Activated CD8-positive, alpha-beta memory T cell treated with anti-CD3 and anti-CD28 coated beads, Interleukin-2, amount 50 U/mL, for 1 hour (primary cell): Measurements from ENCODE around the gene TNFRSF13B.
"Not testable (repeated sequence)": the region's sequence is repeated elsewhere in the genome, so short reads cannot be mapped to it uniquely, and the experiment has no call there.

Source experiments
- DNase-seq: peaks from one replicate; pipeline ENCODE4 v3.0.0-alpha.2; 2020; ENCODE audit errors: extremely low read depth

The TNFRSF13B gene

DNA sequence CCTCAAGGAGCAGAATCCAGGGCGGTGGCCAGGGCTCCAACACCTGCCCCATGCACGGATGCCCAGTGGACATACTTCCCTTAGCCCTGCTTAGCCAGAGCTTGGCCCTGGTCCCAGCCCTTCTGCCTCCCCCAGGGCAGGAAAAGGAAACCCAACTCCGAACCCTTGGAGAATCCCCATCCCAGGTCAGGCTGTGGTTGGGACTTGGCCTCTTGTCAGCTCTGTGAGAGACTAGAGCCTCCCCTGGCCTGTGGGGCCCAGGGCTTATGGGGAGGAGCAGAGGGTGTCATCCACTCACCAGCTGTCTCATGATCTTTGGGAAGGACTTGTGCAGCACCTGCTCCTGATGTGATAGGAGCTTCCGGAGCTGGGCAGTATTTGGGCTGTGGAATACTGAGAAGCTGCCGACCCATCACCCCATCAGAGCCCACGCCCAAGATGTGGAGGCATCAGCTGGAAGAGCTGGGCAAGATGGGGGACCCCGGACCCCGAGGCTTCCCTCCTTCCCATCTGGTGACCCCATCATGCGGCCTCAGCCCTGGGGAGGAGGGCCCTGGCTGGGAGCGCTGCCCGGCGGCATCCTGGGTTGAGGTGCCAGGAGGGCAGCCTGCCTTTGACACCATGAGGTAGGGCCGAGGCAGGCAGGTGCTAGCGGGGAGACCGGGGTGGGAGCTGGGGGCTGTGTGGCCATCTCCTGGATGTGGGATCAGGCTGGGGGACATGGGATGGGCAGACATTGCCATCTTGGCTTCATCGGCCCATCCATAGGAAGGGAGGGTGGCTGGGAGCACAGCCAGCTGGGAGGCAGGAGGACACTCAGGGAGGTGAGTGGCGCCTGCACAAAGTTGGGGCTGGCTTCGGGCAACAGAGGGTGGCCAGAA is 45.1 kb downstream of the TNFRSF13B start:
- no peak for DNase-seq

DNA sequence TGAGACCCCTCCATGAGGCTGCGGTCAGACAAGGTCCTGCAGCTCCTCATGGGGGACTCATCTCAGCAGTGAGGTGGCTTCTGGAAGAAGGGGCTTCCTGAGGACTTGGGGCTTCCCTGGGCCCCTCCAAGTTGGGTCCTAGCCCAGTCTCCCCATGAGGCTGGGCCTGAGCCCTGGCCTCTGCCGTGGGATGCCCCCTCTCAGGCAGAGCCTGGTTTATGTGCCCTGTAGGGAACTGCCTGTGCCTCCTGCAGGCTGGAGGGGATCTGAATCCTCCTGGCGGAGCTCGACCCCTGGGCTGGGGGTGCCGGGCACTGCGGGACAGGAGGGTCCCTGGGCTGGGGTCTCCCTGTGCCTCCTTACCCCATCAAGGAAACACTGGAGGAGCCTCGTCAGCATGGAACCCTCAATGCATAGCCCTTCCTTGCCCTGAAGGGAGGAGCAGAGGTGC is 45.8 kb downstream of the TNFRSF13B start:
- DNase-seq = no peak

DNA sequence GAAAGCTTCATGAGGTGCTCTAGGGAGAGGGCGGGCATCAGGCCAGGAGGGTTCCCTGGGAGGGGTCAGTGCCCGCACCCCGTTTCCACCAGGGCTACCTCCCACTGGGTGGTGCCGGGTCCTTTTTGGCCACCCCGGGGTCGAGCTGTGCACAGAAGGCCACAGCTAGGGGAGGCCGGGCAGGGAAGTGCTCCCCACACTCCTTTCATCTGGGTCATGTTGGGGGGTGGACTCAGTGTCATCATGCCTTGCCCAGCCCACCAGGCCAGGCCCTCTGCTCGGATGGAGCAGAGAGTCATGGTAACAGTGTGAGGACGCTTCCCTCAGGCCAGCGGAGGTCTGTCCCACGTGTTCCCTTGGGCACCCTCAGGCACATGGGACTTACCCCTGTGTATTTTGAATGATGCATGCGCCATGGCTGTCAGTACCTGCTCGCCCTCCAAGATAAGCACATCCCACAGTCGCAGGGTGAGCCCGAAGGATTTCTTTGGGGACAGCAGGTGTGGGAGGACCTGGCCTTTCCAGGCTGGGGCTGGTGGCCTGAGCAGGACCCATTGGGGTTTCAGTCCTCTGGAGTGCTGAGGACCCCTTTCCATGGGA is 46.4 kb downstream of the TNFRSF13B start:
- DNase-seq = no peak

DNA sequence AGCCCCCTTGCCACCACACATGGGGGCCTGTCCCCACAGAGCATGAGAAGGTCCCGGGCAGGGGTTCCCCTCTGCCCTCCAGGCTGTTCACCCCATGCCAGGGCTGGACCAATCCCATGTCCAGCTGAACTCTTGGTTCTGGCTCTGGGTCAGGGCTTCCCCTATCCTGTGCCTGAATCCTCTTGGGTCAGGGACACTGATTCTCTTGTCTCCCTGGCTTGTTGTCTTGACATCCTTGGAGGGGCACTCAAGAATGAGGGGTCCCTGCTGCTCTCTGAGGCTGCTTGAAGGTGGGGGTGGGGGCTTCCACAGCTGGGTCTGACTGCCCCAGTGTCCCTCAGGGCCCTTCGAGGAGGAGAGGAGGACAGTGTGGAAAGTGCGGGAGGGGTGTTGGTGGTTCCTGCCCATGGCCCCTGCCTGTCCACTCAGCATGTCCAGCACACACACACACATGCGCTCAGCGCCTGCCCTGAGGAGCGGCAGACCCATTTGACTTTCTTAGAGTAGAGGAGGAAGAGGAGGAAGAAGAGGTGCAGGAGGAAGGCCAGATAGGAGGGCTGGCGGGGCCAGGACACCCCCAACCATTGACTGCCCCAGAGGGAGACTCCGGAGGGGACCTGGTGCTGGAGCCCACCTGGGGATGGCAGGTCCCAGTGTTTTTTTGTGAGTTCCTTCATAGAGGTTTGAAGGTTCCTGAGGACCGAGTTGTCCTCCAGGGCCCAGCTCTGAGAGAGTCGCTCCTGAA is 47.0 kb downstream of the TNFRSF13B start:
- no peak for DNase-seq

DNA sequence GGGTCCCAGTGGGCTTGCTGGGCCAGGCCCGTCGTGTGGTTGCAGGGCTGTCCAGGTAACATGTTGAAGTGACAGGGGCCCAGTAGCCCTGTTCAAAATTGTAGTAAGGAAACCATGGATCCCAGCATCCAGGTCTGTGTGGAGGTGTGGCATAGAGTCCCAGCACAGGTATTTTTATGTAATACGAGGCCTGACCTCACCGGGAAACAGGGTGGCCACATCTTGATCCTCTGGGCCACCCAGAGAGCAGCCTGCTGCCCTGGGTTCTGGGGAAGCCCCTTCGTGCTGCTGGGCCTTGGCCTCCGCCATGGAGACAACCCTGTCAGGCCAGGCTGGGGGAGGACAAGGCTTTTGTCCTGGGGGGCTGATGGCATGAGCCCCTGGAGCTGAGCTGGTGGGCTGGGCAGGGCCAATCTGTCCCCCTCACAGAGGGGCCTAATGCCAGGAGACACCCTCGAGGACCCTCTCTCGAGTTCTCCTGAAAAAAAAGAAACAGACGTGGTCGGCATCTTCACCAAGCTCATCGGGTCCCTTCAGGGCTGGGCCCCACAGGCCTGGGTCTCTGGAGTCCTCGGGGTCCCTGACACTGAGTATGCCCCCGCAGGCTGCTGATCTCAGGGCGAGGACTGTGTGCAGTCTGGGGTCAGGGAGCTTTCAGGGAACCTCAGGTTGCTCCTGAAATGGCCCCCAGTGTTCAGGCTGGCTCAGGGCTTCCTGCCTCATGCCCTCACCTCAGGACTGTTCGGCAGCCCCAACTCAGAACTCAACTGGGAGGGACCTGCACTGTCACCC is 47.8 kb downstream of the TNFRSF13B start:
- DNase-seq = no peak

DNA sequence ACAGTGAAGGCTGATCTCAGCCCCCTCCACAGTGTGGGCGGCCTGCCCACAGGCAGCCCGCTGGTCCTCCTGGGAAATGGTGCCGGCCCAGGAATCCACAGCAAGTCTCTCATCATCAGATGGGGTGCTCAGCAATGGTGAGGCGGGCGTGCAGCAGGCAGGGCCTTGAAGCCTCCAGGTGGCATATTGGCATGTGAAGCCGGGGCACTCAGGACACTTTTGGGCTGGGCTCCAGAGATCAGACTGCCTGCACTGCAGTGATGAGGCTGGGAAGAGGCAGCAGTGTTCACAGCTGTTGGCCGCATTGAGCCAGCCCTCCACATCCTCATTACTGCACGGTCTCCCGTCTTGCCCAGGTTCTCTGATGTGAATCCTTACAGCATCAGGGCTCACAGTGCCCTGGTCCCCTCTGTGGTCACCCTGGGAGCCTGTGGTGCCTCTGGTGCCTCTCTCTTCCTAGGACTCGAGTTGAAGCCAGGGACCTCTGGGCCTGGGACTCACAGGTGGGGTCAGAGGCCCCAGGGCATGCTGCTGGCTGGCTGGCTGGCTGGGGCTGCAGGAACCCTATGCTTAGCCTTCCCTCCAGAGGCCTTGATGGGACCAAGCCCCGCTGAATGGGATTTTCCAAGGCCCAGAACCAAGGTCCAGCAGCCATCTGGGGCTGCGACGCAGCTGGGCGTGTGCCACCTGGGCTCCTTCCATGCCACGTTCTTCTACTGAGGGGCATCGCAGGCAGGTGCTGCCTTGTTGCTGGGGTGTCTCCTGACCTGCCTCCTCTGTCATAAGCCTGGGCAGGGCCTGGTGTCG is 48.6 kb downstream of the TNFRSF13B start:
- DNase-seq = no peak

DNA sequence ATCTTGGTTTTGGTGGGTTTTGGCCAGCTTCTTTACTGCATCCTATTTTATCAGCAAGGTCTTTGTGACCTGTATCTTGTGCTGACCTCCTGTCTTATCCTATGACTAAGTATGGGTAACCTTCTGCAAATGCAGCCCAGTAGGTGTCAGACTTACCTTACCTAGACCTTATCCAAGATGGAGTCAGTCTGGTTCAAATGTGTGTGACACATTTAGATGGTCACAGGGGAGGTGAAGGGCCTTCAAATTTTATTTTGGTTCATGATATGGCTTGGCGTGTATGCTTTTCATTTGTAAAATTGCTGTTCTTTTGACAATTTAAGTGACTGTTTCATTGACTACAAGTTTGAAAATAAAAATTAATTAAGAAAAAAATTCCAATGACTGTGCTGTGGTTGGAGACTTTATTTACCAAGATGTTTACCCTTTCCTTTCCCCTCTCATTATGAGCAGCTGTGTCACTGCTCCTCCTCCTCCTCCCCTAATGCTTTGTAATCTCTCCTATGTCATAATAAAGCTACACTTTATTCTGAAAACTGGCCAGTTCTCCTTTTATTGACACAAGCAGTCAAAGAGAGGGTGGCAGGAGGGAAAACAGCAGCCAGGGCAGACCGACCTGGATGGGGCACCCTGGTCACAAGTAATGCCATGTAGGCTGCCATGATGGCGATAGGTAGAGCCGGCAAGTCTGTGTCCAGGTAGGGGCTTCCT is 49.4 kb downstream of the TNFRSF13B start:
- no peak for DNase-seq

DNA sequence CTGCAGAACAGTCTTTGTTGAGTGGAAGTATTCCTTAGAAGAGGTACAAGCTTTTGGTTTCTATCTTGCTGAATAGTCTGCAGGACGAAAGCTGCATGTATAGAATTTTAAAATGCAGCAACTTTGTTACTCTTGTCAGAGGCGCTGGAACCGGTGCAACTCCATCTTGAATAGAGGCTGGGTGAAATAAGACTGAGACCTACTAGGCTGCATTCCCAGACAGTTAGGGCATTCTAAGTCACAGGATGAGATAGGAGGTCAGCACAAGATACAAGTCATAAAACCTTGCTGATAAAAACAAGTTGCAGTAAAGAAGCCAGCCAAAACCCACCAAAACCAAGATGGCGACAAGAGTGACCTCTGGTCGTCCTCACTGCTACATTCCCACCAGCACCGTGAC is 50.5 kb downstream of the TNFRSF13B start:
- not testable (repeated sequence) for DNase-seq

DNA sequence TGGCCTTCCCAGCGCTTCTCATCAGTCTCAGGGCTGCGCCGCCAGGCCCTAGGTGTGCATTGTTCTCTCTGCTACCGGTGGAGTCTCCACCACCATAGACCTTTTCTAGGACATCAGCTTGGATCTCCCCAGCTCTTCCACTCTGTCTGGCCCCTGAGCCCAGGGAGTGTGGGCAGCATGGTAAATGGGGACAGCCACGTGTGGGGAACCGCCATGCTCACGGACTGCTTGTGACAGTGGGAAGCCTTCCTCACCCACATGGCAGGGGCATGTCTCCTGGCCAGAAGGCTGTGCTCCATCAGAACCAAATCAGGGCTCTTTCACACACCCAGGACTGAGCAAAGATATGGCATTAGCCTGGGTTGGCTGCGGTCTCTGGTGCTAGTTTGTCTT is 51.3 kb downstream of the TNFRSF13B start:
- no peak for DNase-seq

DNA sequence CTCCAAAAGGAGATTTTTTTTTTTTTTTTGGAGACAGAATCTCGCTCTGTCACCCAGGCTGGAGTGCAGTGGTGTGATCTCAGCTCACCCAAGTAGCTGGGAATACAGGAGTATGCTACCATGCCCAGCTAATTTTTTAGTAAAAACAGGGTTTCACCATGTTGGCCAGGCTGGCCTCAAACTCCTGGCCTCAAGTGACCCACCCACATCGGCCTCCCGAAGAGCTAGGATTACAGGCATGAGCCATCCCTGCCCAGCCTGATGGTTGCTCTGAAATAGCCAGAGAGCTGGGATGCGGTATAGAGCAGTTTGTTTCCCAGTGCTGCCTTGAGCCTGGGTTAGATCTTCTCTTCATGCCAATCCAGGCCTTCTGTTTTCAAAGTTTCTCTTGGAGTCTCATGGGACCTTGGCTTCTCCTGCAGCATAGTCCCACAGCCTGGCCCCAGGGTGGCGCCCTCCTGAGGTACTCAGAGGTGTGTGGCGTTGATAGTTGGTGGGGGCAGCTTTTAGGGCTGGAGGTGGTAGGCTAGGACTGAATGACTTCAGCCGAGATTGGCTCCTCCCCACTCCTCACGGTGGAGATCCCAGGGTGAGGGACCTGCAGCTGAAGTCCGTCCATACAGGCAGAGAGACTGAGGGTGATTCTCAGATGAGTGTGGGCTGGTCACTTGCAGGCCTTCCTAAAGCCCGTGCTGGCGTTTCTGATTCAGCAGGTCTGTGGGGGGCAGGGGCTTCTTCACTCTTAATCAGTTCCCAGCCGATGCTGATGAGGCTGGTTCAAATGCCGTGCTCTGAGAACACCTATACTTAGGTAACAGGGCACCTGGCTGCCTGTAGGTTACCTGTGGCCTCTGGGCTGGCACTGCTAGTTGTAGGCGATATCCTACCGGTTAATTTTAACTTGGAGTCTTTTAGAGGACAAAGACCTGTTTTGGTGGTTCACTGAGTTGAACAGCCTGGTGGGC is 52.0 kb downstream of the TNFRSF13B start:
- no peak for DNase-seq

DNA sequence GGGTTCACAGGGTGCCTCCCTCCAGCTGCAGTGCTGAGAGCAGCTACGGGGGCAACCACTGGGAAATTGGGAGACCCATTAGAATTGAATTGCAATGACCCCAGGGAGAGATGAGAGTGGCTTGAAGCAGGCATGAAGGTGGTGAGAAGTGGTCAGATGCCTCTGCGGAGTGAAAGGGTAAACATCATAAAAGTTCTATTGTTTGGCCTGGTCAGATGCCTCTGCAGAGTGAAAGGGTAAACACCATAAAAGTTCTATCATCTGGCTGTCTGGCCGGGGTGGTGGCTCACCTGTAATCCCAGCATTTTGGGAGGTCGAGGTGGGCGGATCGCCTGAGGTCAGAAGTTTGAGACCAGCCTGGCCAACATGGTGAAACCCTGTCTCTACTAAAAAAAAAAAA is 53.5 kb downstream of the TNFRSF13B start:
- no peak for DNase-seq

DNA sequence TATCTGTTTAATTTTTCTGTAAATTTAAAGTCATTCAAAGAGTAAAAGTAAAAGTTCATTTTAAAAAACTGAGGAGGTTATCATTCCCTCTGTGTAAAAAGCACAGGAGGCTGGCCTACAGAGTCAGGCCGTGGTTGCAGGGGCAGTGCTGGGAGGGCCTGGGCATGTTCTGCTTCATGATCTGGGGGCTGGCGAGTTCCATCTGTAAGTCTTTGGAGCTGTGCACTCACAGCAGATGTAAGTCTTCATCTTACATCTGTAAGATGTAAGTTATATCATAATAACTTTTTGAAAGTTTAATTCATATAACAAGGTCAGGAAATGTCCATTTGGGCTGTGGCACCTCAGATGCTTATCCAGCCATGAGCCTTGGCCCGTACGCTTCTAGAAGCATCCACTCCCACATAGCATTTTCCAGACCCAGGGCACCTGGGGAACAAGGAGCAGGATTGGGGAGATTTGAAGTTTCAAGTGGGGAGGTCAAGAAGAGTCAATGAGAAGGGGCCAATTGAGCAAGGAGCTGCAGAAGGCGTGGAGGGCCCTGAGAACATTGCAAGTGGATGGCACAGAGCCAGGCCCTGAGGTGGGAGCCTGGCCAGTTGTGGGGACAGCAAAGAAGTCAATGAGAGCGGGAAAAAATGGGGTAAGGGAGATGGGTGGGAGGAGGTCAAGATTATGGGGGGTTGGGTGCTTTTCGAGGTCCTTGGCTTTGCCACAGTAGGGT is 54.1 kb downstream of the TNFRSF13B start:
- DNase-seq = no peak

DNA sequence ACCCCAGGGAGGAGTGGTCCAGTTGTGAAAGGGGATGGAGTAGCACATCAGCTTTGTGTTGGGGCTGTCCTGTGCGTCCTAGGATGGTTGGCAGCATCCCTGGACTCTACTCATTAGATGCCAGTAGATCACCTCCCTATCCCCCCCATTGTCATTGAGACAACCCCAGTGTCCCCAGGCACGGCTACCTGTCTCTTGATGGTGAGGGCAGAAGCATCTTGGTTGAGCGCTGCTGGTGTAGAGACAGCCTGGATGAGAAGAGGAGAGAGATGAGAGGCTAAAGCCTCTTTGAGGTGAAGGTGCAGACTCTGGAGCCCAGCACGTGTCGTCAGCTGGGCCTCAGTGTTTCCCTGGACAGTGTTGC is 55.4 kb downstream of the TNFRSF13B start:
- DNase-seq = no peak

DNA sequence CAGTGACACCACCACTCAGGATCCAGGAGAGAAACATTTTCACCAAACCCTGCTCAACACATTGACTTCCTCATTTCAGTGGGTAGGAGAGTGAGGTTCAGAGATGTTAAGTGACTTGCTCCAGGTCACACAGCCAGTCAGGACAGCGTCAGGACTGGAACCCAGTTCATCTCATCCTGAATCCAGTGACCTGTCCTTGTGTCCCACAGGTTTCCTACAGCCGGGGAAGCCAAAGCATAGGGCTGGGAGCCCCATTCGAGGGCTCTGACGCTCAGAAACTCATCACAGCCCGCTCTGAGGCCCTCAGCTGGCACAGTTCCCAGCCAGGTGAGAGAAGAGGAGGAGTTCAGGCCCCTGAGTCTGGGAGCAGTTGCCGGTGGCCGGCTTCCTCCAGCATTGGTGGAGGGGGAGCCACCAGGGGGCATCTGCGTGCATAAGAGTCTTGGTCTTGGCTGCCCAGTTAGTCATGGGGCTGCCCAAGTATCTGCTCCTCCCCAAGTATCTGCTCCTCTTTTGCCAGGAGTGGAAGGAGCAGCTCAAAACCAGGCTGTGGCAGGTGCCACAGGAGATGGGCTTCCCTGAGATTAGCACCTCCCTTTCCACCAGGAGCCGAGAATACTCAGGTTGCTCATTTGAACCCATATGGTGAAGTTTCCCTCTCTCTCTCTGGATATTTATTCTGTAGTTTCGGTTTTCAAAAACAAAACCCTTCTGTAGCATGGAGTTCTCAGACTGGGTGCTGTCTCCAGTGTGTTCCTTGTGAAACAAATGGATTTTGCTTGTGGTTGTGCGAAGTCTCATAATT is 56.0 kb downstream of the TNFRSF13B start:
- no peak for DNase-seq

DNA sequence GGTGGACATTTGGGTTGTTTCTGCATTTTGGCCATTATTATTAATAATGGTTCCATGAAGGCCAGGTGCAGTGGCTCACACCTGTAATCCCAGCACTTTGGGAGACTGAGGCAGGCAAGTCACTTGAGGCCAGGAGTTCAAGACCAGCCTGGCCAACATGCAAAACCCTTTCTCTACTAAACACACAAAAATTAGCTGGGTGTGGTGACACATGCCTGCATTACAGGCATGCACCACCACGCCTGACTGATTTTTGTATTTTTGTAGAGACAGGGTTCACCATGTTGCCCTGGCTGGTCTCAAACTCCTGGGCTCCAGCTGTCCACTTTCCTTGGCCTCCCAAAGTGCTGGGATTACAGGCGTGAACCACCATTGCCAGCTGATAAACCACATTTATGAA is 58.5 kb downstream of the TNFRSF13B start:
- no peak for DNase-seq

DNA sequence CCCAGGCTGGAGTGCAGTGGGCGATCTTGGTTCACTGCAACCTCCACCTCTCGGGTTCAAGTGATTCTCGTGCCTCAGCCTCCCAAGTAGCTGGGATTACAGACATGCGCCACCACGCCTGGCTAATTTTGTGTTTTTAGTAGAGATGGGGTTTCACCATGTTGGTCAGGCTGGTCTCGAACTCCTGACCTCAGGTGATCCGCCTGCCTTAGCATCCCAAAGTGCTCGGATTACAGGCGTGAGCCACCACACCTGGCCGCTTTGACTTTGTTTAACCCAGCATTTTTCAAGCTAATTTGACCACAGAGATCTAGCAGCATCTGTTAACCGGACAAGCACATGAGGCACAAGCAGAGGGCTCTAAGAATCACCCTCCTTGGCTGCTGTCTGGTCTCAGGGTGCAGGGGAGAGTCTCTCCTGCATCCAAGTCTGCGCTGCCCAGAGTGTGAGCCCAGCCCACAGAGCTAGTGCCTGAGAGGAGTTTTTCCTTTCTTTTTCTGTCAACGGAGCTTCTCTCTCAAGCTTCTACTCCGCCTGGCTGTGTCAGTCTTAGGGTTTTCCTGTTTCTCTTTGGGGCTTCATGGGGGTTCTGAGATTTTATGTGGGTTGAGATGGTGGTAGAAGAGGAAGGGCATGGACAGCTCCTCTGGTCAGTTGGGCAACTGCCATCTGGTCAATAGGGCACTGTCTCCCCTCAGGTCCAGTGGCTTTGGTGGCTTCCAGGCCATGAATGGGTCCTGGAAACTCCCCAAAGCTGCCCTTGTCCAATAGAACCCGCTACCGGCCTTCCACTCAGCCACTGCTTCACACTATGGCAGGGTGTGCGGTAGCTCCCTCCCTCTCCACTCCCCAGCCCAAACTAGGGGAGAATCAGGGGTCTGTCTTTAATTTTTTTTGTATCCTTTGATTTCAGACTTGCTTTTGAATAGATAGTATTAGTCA is 59.6 kb downstream of the TNFRSF13B start:
- no peak for DNase-seq
